GM12878 (cell line): ENCODE data around the gene DUOX2. TPM values are rescaled to one million over a fixed set of nuclear protein-coding genes. Genes with fewer than 3 reads are reported as not detected.

Experiments
- CREM ChIP-seq: IDR thresholded peaks from 2 replicates; pipeline ENCODE4 v1.6.1; 2014; ENCODE audit warnings: antibody characterized with exemption, low read depth
- HDGF ChIP-seq: fragments of 450-650 bp; IDR thresholded peaks from 2 replicates; pipeline ENCODE4 v1.6.1; 2016; ENCODE audit warnings: antibody characterized with exemption
- MTA2 ChIP-seq: fragments of 450-650 bp; IDR thresholded peaks from 2 replicates; pipeline ENCODE4 v1.6.1; 2016; ENCODE audit warnings: low read depth, mild to moderate bottlenecking, moderate library complexity
- MTA3 ChIP-seq: IDR thresholded peaks from 2 replicates; pipeline ENCODE4 v1.6.1; 2012; ENCODE audit warnings: low read length, inconsistent platforms, borderline replicate concordance
- MYB ChIP-seq: fragments of 150-350 bp; IDR thresholded peaks from 2 replicates; pipeline ENCODE4 v1.6.1; 2014; ENCODE audit warnings: mild to moderate bottlenecking, low read depth, low read length, borderline replicate concordance
- PML ChIP-seq: IDR thresholded peaks from 2 replicates; pipeline ENCODE4 v1.6.1; 2012; ENCODE audit warnings: low read length, inconsistent platforms
- POLR2AphosphoS5 ChIP-seq: IDR thresholded peaks from 2 replicates; pipeline ENCODE4 v1.6.1; 2011; ENCODE audit warnings: mild to moderate bottlenecking, low read length, inconsistent platforms
- TBL1XR1 ChIP-seq: IDR thresholded peaks from 2 replicates; pipeline ENCODE4 v1.6.1; 2012; ENCODE audit warnings: low read depth, low read length, improper control_type of control experiment
- WRNIP1 ChIP-seq: IDR thresholded peaks from 2 replicates; pipeline ENCODE4 v1.6.1; 2011; ENCODE audit warnings: low read depth, low read length, improper control_type of control experiment, borderline replicate concordance
- YBX1 ChIP-seq: fragments of 450-650 bp; IDR thresholded peaks from 2 replicates; pipeline ENCODE4 v1.6.1; 2016; ENCODE audit warnings: antibody characterized with exemption
- polyA plus RNA-seq, 11 experiments: library from polyadenylated mRNA; depleted of rRNA in 4 of 11; unstranded in 6 of 11; stranded (reverse) in 5 of 11; fragments of >200 nt; fragmentation: Nextera tagmentation in 4 of 11; fragmentation: Illumina TruSeq in 1 of 11; extraction: Ambion mirVana in 4 of 11; extraction: Trizol in 1 of 11; gene quantifications; 1 replicate in 1 of 11; 2 replicates in 10 of 11; pipeline versions ENCODE4 v1.2.1 to v1.2.3, GENCODE V29; 2011 to 2016; ENCODE audit warnings: inconsistent platforms in 2 of 11, missing spikeins in 2 of 11, low read depth in 1 of 11
- total RNA-seq, 4 experiments: library from RNA; depleted of rRNA in 3 of 4; stranded (reverse); fragments of >200 nt in 3 of 4; fragmentation: Illumina TruSeq in 1 of 4; extraction: Trizol in 1 of 4; gene quantifications; 2 replicates each; pipeline versions ENCODE4 v1.2.1 to v1.2.3, GENCODE V29; 2013 to 2021
- TF ChIP-seq, protein P1 (sequence below): IDR thresholded peaks from 2 replicates; pipeline ENCODE4 v1.6.1; 2011; ENCODE audit warnings: borderline replicate concordance, low read depth, mild to moderate bottlenecking, moderate library complexity, mixed read lengths, low read length; ENCODE audit not compliant: insufficient read depth; ENCODE audit errors: extremely low read length
- TF ChIP-seq, protein P2 (sequence below): fragments of 150-350 bp; IDR thresholded peaks from 2 replicates; pipeline ENCODE4 v1.6.1; 2016; ENCODE audit warnings: low read depth, low read length
- TF ChIP-seq, protein P3 (sequence below): fragments of 450-650 bp; formaldehyde crosslinking; IDR thresholded peaks from 2 replicates; pipeline ENCODE4 v1.4.0; 2020; ENCODE audit warnings: mild to moderate bottlenecking, moderate library complexity
- TF ChIP-seq, protein P4 (sequence below): IDR thresholded peaks from 2 replicates; pipeline ENCODE4 v1.6.1; 2012; ENCODE audit warnings: improper control_type of control experiment, low read depth, low read length; ENCODE audit not compliant: insufficient replicate concordance

Gene DUOX2
- total and polyA plus RNA-seq, 10 of the 15 experiments (the other 5 are each of a cell fraction or from before 2014, with no cell fraction given), result 0.05 TPM; not detected in 9

DNA sequence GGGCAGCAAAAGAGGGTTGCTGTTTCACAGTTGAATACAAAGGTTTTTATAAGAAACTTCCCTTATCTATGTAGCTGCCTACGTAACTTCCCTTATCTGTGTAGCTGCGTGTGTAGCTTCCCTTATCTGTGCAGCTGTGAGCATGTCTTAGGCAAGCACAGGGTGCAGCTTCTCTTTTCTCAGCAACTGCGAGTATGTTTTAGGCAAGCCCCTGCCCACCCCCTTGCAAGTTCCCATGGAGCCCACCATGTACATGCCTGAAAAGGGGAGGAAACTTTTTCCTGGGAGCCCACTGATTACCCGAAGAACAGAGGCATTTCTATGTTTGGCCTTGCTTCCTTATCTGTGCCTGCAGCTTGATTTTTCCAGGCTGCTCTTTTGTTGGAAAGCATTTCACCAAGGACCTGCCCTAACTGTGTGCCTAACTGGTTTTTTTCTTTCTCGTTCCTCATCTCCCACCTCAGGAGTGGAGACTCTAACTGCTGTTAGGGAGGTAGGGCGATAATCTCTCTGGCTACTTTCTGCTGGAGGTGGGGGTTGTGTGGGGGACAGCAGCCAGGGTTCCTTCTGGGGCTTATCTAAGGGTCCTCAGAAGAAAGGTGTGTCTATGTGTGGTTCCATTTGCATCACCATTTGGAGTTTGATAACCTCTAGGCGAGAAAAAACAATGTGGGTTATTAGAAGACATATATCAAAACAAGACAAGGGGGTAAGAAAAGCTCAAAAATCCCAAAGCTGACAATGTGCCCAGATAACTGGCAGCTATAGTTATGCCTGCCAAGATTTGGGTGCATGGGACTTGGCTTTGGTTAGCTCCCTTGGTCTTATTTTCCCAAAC lies 65.0 kb downstream of the DUOX2 start (continued):
- TF ChIP-seq, protein P1, sequence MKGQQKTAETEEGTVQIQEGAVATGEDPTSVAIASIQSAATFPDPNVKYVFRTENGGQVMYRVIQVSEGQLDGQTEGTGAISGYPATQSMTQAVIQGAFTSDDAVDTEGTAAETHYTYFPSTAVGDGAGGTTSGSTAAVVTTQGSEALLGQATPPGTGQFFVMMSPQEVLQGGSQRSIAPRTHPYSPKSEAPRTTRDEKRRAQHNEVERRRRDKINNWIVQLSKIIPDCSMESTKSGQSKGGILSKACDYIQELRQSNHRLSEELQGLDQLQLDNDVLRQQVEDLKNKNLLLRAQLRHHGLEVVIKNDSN, result no peak
- TF ChIP-seq, protein P2, sequence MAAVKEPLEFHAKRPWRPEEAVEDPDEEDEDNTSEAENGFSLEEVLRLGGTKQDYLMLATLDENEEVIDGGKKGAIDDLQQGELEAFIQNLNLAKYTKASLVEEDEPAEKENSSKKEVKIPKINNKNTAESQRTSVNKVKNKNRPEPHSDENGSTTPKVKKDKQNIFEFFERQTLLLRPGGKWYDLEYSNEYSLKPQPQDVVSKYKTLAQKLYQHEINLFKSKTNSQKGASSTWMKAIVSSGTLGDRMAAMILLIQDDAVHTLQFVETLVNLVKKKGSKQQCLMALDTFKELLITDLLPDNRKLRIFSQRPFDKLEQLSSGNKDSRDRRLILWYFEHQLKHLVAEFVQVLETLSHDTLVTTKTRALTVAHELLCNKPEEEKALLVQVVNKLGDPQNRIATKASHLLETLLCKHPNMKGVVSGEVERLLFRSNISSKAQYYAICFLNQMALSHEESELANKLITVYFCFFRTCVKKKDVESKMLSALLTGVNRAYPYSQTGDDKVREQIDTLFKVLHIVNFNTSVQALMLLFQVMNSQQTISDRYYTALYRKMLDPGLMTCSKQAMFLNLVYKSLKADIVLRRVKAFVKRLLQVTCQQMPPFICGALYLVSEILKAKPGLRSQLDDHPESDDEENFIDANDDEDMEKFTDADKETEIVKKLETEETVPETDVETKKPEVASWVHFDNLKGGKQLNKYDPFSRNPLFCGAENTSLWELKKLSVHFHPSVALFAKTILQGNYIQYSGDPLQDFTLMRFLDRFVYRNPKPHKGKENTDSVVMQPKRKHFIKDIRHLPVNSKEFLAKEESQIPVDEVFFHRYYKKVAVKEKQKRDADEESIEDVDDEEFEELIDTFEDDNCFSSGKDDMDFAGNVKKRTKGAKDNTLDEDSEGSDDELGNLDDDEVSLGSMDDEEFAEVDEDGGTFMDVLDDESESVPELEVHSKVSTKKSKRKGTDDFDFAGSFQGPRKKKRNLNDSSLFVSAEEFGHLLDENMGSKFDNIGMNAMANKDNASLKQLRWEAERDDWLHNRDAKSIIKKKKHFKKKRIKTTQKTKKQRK, result no peak
- TF ChIP-seq TBL1XR1 (no peak), CREM (peak; percentile 64), POLR2AphosphoS5 (no peak; the same call in 1 of the 2 replicates), MYB (no peak), MTA2 (no peak), HDGF (no peak), PML (no peak), WRNIP1 (no peak), YBX1 (no peak), MTA3 (no peak)
- TF ChIP-seq, protein P3, sequence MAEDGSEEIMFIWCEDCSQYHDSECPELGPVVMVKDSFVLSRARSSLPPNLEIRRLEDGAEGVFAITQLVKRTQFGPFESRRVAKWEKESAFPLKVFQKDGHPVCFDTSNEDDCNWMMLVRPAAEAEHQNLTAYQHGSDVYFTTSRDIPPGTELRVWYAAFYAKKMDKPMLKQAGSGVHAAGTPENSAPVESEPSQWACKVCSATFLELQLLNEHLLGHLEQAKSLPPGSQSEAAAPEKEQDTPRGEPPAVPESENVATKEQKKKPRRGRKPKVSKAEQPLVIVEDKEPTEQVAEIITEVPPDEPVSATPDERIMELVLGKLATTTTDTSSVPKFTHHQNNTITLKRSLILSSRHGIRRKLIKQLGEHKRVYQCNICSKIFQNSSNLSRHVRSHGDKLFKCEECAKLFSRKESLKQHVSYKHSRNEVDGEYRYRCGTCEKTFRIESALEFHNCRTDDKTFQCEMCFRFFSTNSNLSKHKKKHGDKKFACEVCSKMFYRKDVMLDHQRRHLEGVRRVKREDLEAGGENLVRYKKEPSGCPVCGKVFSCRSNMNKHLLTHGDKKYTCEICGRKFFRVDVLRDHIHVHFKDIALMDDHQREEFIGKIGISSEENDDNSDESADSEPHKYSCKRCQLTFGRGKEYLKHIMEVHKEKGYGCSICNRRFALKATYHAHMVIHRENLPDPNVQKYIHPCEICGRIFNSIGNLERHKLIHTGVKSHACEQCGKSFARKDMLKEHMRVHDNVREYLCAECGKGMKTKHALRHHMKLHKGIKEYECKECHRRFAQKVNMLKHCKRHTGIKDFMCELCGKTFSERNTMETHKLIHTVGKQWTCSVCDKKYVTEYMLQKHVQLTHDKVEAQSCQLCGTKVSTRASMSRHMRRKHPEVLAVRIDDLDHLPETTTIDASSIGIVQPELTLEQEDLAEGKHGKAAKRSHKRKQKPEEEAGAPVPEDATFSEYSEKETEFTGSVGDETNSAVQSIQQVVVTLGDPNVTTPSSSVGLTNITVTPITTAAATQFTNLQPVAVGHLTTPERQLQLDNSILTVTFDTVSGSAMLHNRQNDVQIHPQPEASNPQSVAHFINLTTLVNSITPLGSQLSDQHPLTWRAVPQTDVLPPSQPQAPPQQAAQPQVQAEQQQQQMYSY (CRISPR knock-in tag), result no peak
- TF ChIP-seq, protein P4, sequence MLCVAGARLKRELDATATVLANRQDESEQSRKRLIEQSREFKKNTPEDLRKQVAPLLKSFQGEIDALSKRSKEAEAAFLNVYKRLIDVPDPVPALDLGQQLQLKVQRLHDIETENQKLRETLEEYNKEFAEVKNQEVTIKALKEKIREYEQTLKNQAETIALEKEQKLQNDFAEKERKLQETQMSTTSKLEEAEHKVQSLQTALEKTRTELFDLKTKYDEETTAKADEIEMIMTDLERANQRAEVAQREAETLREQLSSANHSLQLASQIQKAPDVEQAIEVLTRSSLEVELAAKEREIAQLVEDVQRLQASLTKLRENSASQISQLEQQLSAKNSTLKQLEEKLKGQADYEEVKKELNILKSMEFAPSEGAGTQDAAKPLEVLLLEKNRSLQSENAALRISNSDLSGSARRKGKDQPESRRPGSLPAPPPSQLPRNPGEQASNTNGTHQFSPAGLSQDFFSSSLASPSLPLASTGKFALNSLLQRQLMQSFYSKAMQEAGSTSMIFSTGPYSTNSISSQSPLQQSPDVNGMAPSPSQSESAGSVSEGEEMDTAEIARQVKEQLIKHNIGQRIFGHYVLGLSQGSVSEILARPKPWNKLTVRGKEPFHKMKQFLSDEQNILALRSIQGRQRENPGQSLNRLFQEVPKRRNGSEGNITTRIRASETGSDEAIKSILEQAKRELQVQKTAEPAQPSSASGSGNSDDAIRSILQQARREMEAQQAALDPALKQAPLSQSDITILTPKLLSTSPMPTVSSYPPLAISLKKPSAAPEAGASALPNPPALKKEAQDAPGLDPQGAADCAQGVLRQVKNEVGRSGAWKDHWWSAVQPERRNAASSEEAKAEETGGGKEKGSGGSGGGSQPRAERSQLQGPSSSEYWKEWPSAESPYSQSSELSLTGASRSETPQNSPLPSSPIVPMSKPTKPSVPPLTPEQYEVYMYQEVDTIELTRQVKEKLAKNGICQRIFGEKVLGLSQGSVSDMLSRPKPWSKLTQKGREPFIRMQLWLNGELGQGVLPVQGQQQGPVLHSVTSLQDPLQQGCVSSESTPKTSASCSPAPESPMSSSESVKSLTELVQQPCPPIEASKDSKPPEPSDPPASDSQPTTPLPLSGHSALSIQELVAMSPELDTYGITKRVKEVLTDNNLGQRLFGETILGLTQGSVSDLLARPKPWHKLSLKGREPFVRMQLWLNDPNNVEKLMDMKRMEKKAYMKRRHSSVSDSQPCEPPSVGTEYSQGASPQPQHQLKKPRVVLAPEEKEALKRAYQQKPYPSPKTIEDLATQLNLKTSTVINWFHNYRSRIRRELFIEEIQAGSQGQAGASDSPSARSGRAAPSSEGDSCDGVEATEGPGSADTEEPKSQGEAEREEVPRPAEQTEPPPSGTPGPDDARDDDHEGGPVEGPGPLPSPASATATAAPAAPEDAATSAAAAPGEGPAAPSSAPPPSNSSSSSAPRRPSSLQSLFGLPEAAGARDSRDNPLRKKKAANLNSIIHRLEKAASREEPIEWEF, result no peak
